Adrenal gland (tissue), 5 donors: Measurements from ENCODE around the gene RAB3IP.

Experiments used
- POLR2A ChIP-seq, 2 donors: fragments of 450-650 bp; IDR thresholded peaks; one replicate each; pipeline ENCODE4 v1.6.1; 2017; ENCODE audit warnings: antibody characterized with exemption in 2 of 2, mild to moderate bottlenecking in 2 of 2, moderate library complexity in 1 of 2
- TF ChIP-seq, protein P1 (sequence below), 6 experiments: fragments of 450-650 bp in 4 of 6; fragments of 200-600 bp in 2 of 6; sonication (generic) in 1 of 6; IDR thresholded peaks; 1 replicate in 5 of 6; 2 replicates in 1 of 6; pipeline versions ENCODE4 v1.5.1 to v1.8.0; 2016 to 2021; ENCODE audit warnings: antibody characterized with exemption in 6 of 6, mild to moderate bottlenecking in 2 of 6, moderate library complexity in 1 of 6
- donor health status: DM: no; HTN: no; CAD: no.

- TF ChIP-seq, protein P1, sequence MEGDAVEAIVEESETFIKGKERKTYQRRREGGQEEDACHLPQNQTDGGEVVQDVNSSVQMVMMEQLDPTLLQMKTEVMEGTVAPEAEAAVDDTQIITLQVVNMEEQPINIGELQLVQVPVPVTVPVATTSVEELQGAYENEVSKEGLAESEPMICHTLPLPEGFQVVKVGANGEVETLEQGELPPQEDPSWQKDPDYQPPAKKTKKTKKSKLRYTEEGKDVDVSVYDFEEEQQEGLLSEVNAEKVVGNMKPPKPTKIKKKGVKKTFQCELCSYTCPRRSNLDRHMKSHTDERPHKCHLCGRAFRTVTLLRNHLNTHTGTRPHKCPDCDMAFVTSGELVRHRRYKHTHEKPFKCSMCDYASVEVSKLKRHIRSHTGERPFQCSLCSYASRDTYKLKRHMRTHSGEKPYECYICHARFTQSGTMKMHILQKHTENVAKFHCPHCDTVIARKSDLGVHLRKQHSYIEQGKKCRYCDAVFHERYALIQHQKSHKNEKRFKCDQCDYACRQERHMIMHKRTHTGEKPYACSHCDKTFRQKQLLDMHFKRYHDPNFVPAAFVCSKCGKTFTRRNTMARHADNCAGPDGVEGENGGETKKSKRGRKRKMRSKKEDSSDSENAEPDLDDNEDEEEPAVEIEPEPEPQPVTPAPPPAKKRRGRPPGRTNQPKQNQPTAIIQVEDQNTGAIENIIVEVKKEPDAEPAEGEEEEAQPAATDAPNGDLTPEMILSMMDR (IDR thresholded peaks at IDR 0.05), result no peak
- no peak for TF ChIP-seq POLR2A (IDR thresholded peaks at IDR 0.05)
Measured at GRCh38 chr12:69835081-69835480, 96.4 kb downstream of the RAB3IP start.
